Measurements from ENCODE around the gene PICALM.

The PICALM gene

GRCh38 chr11:85939099-85940015 lies 129.5 kb downstream of the PICALM start:
- TF ChIP-seq ZNF565 (CRISPR knock-in tag; conservative IDR thresholded peaks at IDR 0.05; ENCODE audit: low read depth) (no peak), TCF4 (CRISPR knock-in tag; IDR thresholded peaks at IDR 0.05; ENCODE audit: borderline replicate concordance) (no peak), ARNTL (CRISPR knock-in tag; IDR thresholded peaks at IDR 0.05; ENCODE audit: borderline replicate concordance, low read depth) (no peak), PATZ1 (CRISPR knock-in tag; IDR thresholded peaks at IDR 0.05; ENCODE audit: borderline replicate concordance) (no peak), ZNF70 (CRISPR knock-in tag; IDR thresholded peaks at IDR 0.05) (no peak), BACH2 (CRISPR knock-in tag; IDR thresholded peaks at IDR 0.05; ENCODE audit: borderline replicate concordance) (no peak), ZC3H10 (CRISPR knock-in tag; IDR thresholded peaks at IDR 0.05) (no peak), PPARA (CRISPR knock-in tag; IDR thresholded peaks at IDR 0.05; ENCODE audit: borderline replicate concordance) (no peak), ZNF8 (CRISPR knock-in tag; IDR thresholded peaks at IDR 0.05) (no peak), ISL1 (CRISPR knock-in tag; IDR thresholded peaks at IDR 0.05) (no peak), OSR1 (CRISPR knock-in tag; IDR thresholded peaks at IDR 0.05) (no peak), CREB5 (CRISPR knock-in tag; IDR thresholded peaks at IDR 0.05; ENCODE audit: low read depth) (no peak), ZFP3 (CRISPR knock-in tag; IDR thresholded peaks at IDR 0.05) (no peak)
- ATAC-seq = no peak

- no peak for TF ChIP-seq POU6F1 (CRISPR knock-in tag; IDR thresholded peaks at IDR 0.05; ENCODE audit: borderline replicate concordance, low read depth)
- no peak for TF ChIP-seq ZNF565 (CRISPR knock-in tag; conservative IDR thresholded peaks at IDR 0.05; ENCODE audit: low read depth)
- TF ChIP-seq TCF4 (CRISPR knock-in tag; IDR thresholded peaks at IDR 0.05; ENCODE audit: borderline replicate concordance) = no peak
- no peak for TF ChIP-seq TSHZ2 (CRISPR knock-in tag; IDR thresholded peaks at IDR 0.05)
- TF ChIP-seq PATZ1 (CRISPR knock-in tag; IDR thresholded peaks at IDR 0.05; ENCODE audit: borderline replicate concordance) = no peak
- no peak for TF ChIP-seq ZFP3 (CRISPR knock-in tag; IDR thresholded peaks at IDR 0.05)
- TF ChIP-seq PPARA (CRISPR knock-in tag; IDR thresholded peaks at IDR 0.05; ENCODE audit: borderline replicate concordance) = no peak
- TF ChIP-seq SNAI2 (CRISPR knock-in tag; IDR thresholded peaks at IDR 0.05) = no peak
- no peak for ATAC-seq
Observed at GRCh38 chr11:85937835-85938234, 131.0 kb downstream of the PICALM start.

GRCh38 chr11:85935751-85936150 lies 133.1 kb downstream of the PICALM start:
- no peak for ATAC-seq
- TF ChIP-seq ESRRG (CRISPR knock-in tag; IDR thresholded peaks at IDR 0.05) (no peak), BACH2 (CRISPR knock-in tag; IDR thresholded peaks at IDR 0.05; ENCODE audit: borderline replicate concordance) (no peak), TSHZ2 (CRISPR knock-in tag; IDR thresholded peaks at IDR 0.05) (no peak), PATZ1 (CRISPR knock-in tag; IDR thresholded peaks at IDR 0.05; ENCODE audit: borderline replicate concordance) (no peak), RARB (CRISPR knock-in tag; IDR thresholded peaks at IDR 0.05) (no peak), OSR1 (CRISPR knock-in tag; IDR thresholded peaks at IDR 0.05) (no peak), PPARA (CRISPR knock-in tag; IDR thresholded peaks at IDR 0.05; ENCODE audit: borderline replicate concordance) (no peak), TOX (CRISPR knock-in tag; IDR thresholded peaks at IDR 0.05; ENCODE audit: borderline replicate concordance) (no peak), ZNF565 (CRISPR knock-in tag; conservative IDR thresholded peaks at IDR 0.05; ENCODE audit: low read depth) (no peak)

Data from SK-N-SH treated with all-trans-retinoic acid at 6 μM for 48 hours (cell line).